K562 (cell line): ENCODE data around the gene NRSN2. TPM values are rescaled to one million over a fixed set of nuclear protein-coding genes. Genes with fewer than 3 reads are reported as not detected.
A peak's percentile ranks its signal among the peaks of the same experiment; 100 is the strongest.

Experiments
- BACH1 ChIP-seq: fragments of 200-800 bp; sonication (Bioruptor generic); IDR thresholded peaks from 2 replicates; pipeline ENCODE4 v1.6.1; 2016; ENCODE audit warnings: missing genetic modification characterization, missing compliant biosample characterization
- C11orf30 ChIP-seq: fragments of 450-650 bp; IDR thresholded peaks from 2 replicates; pipeline ENCODE4 v1.6.1; 2016; ENCODE audit warnings: low read depth, mild to moderate bottlenecking
- CXXC5 ChIP-seq: fragments of 250-450 bp; sonication (Bioruptor Pico); IDR thresholded peaks from 2 replicates; pipeline ENCODE4 v1.8.0; 2022; ENCODE audit warnings: inconsistent platforms, mild to moderate bottlenecking, moderate library complexity
- DDX20 ChIP-seq: fragments of 450-650 bp; IDR thresholded peaks from 2 replicates; pipeline ENCODE4 v1.6.1; 2016; ENCODE audit warnings: missing genetic modification characterization, low read depth, mild to moderate bottlenecking, missing compliant biosample characterization, moderate library complexity
- ELF1 ChIP-seq: fragments of 200-800 bp; sonication (Bioruptor generic); IDR thresholded peaks from 2 replicates; pipeline ENCODE4 v1.6.1; 2016; ENCODE audit warnings: missing genetic modification characterization, missing compliant biosample characterization
- ERF ChIP-seq: fragments of 450-650 bp; formaldehyde crosslinking; IDR thresholded peaks from 2 replicates; pipeline ENCODE4 v1.4.0; 2020; ENCODE audit warnings: mild to moderate bottlenecking, mixed read lengths
- ETV1 ChIP-seq: fragments of 450-650 bp; conservative IDR thresholded peaks from 2 replicates; pipeline ENCODE4 v1.6.1; 2016; ENCODE audit warnings: missing genetic modification characterization, control low read depth, low read depth, missing compliant biosample characterization
- GTF2E2 ChIP-seq: fragments of 200-800 bp; sonication (Bioruptor generic); IDR thresholded peaks from 2 replicates; pipeline ENCODE4 v1.6.1; 2016; ENCODE audit warnings: missing genetic modification characterization, missing compliant biosample characterization
- HMG20A ChIP-seq: fragments of 450-650 bp; formaldehyde crosslinking; conservative IDR thresholded peaks from 2 replicates; pipeline ENCODE4 v1.4.0; 2020; ENCODE audit warnings: mild to moderate bottlenecking, mixed read lengths
- NCOA1 ChIP-seq: fragments of 450-650 bp; IDR thresholded peaks from 2 replicates; pipeline ENCODE4 v1.6.1; 2016; ENCODE audit warnings: low read depth
- RBFOX2 ChIP-seq: fragments of 200-400 bp; formaldehyde crosslinking; IDR thresholded peaks from 2 replicates; pipeline ENCODE4 v1.6.1; 2017; ENCODE audit warnings: low read depth, mild to moderate bottlenecking, low read length, moderate library complexity
- RUNX1 ChIP-seq: sonication (generic); IDR thresholded peaks from 2 replicates; pipeline ENCODE4 v1.6.1; 2016; ENCODE audit warnings: antibody characterized with exemption, low read depth
- SMAD4 ChIP-seq: fragments of 250-450 bp; sonication (Bioruptor Pico); conservative IDR thresholded peaks from 2 replicates; pipeline ENCODE4 v1.8.0; 2021; ENCODE audit warnings: inconsistent platforms, mild to moderate bottlenecking, moderate library complexity
- TAF15 ChIP-seq: fragments of 200-400 bp; formaldehyde crosslinking; IDR thresholded peaks from 2 replicates; pipeline ENCODE4 v1.6.1; 2017; ENCODE audit warnings: mild to moderate bottlenecking, low read depth, low read length, moderate library complexity
- U2AF1 ChIP-seq: fragments of 200-400 bp; formaldehyde crosslinking; optimal IDR thresholded peaks from 2 replicates; pipeline ENCODE3; 2017; ENCODE audit warnings: mild to moderate bottlenecking, low read depth, low read length, moderate library complexity
- ZNF764 ChIP-seq: fragments of 250-450 bp; sonication (Bioruptor Pico); IDR thresholded peaks from 2 replicates; pipeline ENCODE4 v1.4.0; 2020; ENCODE audit warnings: low read depth, mild to moderate bottlenecking, moderate library complexity
- polyA plus RNA-seq, 8 experiments: library from polyadenylated mRNA; depleted of rRNA in 4 of 8; stranded (reverse) in 5 of 8; unstranded in 3 of 8; fragments of >200 nt; fragmentation: Nextera tagmentation in 2 of 8; fragmentation: Illumina TruSeq in 1 of 8; extraction: Ambion mirVana in 2 of 8; extraction: Trizol in 1 of 8; gene quantifications; 2 replicates each; pipeline versions ENCODE4 v1.2.1 to v1.2.3, GENCODE V29; 2011 to 2014; ENCODE audit warnings: inconsistent platforms in 1 of 8, missing spikeins in 1 of 8
- total RNA-seq, 7 experiments: library from RNA; depleted of rRNA in 6 of 7; stranded (reverse); fragments of >200 nt in 6 of 7; fragmentation: Illumina TruSeq in 2 of 7; extraction: Trizol in 2 of 7; gene quantifications; 2 replicates each; pipeline versions ENCODE4 v1.2.1 to v1.2.3, GENCODE V29; 2011 to 2021; ENCODE audit warnings: low replicate concordance in 1 of 7
- TF ChIP-seq, protein P1 (sequence below): fragments of 450-650 bp; IDR thresholded peaks from 2 replicates; pipeline ENCODE4 v1.6.1; 2017; ENCODE audit warnings: antibody characterized with exemption, mild to moderate bottlenecking
- TF ChIP-seq, protein P2 (sequence below), 2 experiments: fragments of 250-450 bp in 1 of 2; fragments of 450-650 bp in 1 of 2; sonication (Bioruptor Pico) in 1 of 2; IDR thresholded peaks; 2 replicates each; pipeline versions ENCODE4 v1.6.1 to v1.8.0; 2016 to 2021; ENCODE audit warnings: mild to moderate bottlenecking in 2 of 2, moderate library complexity in 2 of 2, missing compliant biosample characterization in 1 of 2, missing genetic modification characterization in 1 of 2
- TF ChIP-seq, protein P3 (sequence below), 2 experiments: fragments of 450-650 bp; IDR thresholded peaks; 2 replicates each; pipeline ENCODE4 v1.6.1; 2016
- TF ChIP-seq, protein P4 (sequence below): fragments of 250-450 bp; sonication (Bioruptor Pico); IDR thresholded peaks from 2 replicates; pipeline ENCODE4 v1.8.0; 2022; ENCODE audit warnings: moderate library complexity, mild to moderate bottlenecking, inconsistent platforms

NRSN2 gene
- total and polyA plus RNA-seq, 9 of the 15 experiments (the other 6 are each of a cell fraction or from before 2014, with no cell fraction given), result 7.5 to 29.7 (median 11.1) TPM

DNA sequence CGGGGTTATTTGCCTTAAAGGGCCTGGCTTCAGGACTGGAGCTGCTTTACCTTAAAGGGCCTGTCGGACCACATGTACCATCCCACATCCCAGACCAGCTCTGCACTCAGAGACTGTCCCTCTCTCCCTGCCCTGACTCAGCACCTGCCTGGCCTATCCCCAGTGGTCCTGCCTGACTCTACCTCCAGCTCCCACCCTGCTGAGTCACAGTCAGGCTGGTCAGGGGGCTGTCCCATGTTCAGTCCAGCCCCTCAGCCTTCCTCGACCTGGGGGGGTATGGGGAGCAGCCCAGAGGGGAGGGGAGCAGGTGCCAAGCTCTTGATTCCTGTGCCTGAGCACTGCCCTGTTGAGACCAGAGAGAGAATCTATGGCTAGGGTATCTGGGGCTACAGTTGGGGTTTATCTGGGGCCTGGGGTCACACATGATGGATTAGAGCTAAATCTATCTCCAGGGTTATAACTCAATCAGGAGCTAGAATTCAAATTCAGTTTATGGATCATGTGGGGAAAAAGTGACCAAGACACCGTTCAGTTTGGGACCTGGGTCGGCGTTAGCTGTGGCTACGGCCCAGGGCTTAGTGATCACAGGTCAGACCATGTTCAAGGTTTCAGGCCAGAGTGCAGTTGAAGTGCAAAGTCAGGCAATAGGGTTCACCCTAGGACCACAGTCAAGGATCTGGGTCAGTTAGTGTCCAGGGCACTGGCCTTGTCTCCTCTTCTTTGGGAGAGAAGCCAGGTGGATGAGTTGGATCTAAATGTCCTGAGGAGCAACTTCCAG is 24.3 kb downstream of the NRSN2 start (continued):
- TF ChIP-seq ERF (CRISPR knock-in tag) (no peak), NCOA1 (no peak), RUNX1 (no peak), U2AF1 (no peak), SMAD4 (peak; percentile 27), GTF2E2 (tag) (peak; percentile 51; the same call in 1 of the 2 replicates), TAF15 (no peak), ZNF764 (CRISPR knock-in tag) (0 out of 2 replicates have a peak, but pooled peaks have one; percentile 18), ELF1 (tag) (no peak; the same call in 1 of the 2 replicates), CXXC5 (peak; percentile 32), ETV1 (tag) (no peak; the same call in 1 of the 2 replicates), C11orf30 (peak; percentile 94), DDX20 (tag) (peak; percentile 17; the same call in 1 of the 2 replicates), RBFOX2 (peak; percentile 71), HMG20A (no peak), BACH1 (tag) (0 out of 2 replicates have a peak, but pooled peaks have one; percentile 61)
- TF ChIP-seq, protein P1, sequence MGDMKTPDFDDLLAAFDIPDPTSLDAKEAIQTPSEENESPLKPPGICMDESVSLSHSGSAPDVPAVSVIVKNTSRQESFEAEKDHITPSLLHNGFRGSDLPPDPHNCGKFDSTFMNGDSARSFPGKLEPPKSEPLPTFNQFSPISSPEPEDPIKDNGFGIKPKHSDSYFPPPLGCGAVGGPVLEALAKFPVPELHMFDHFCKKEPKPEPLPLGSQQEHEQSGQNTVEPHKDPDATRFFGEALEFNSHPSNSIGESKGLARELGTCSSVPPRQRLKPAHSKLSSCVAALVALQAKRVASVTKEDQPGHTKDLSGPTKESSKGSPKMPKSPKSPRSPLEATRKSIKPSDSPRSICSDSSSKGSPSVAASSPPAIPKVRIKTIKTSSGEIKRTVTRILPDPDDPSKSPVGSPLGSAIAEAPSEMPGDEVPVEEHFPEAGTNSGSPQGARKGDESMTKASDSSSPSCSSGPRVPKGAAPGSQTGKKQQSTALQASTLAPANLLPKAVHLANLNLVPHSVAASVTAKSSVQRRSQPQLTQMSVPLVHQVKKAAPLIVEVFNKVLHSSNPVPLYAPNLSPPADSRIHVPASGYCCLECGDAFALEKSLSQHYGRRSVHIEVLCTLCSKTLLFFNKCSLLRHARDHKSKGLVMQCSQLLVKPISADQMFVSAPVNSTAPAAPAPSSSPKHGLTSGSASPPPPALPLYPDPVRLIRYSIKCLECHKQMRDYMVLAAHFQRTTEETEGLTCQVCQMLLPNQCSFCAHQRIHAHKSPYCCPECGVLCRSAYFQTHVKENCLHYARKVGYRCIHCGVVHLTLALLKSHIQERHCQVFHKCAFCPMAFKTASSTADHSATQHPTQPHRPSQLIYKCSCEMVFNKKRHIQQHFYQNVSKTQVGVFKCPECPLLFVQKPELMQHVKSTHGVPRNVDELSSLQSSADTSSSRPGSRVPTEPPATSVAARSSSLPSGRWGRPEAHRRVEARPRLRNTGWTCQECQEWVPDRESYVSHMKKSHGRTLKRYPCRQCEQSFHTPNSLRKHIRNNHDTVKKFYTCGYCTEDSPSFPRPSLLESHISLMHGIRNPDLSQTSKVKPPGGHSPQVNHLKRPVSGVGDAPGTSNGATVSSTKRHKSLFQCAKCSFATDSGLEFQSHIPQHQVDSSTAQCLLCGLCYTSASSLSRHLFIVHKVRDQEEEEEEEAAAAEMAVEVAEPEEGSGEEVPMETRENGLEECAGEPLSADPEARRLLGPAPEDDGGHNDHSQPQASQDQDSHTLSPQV, result peak; percentile 65; the same call in 1 of the 2 replicates
- TF ChIP-seq, protein P2, sequence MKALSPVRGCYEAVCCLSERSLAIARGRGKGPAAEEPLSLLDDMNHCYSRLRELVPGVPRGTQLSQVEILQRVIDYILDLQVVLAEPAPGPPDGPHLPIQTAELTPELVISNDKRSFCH (CRISPR knock-in tag; IDR thresholded peaks at IDR 0.05), result no peak
- TF ChIP-seq, protein P2 (tag; IDR thresholded peaks at IDR 0.05), result peak; percentile 92
- TF ChIP-seq, protein P3, sequence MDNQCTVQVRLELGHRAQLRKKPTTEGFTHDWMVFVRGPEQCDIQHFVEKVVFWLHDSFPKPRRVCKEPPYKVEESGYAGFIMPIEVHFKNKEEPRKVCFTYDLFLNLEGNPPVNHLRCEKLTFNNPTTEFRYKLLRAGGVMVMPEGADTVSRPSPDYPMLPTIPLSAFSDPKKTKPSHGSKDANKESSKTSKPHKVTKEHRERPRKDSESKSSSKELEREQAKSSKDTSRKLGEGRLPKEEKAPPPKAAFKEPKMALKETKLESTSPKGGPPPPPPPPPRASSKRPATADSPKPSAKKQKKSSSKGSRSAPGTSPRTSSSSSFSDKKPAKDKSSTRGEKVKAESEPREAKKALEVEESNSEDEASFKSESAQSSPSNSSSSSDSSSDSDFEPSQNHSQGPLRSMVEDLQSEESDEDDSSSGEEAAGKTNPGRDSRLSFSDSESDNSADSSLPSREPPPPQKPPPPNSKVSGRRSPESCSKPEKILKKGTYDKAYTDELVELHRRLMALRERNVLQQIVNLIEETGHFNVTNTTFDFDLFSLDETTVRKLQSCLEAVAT (IDR thresholded peaks at IDR 0.05), result 0 out of 4 replicates have a peak, but pooled peaks of 1 of the 2 experiments have one; percentile 40
- TF ChIP-seq, protein P4, sequence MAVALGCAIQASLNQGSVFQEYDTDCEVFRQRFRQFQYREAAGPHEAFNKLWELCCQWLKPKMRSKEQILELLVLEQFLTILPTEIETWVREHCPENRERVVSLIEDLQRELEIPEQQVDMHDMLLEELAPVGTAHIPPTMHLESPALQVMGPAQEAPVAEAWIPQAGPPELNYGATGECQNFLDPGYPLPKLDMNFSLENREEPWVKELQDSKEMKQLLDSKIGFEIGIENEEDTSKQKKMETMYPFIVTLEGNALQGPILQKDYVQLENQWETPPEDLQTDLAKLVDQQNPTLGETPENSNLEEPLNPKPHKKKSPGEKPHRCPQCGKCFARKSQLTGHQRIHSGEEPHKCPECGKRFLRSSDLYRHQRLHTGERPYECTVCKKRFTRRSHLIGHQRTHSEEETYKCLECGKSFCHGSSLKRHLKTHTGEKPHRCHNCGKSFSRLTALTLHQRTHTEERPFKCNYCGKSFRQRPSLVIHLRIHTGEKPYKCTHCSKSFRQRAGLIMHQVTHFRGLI (CRISPR knock-in tag), result 0 out of 2 replicates have a peak, but pooled peaks have one; percentile 61
